TTC549 (cell line): ENCODE results near the gene ENDOD1.

Source experiments
- FAIRE-seq: peaks from 2 replicates; lab custom pipeline; 2012; peaks lifted over from hg19 to GRCh38; lab: Jason Lieb, UNC

The ENDOD1 gene

DNA sequence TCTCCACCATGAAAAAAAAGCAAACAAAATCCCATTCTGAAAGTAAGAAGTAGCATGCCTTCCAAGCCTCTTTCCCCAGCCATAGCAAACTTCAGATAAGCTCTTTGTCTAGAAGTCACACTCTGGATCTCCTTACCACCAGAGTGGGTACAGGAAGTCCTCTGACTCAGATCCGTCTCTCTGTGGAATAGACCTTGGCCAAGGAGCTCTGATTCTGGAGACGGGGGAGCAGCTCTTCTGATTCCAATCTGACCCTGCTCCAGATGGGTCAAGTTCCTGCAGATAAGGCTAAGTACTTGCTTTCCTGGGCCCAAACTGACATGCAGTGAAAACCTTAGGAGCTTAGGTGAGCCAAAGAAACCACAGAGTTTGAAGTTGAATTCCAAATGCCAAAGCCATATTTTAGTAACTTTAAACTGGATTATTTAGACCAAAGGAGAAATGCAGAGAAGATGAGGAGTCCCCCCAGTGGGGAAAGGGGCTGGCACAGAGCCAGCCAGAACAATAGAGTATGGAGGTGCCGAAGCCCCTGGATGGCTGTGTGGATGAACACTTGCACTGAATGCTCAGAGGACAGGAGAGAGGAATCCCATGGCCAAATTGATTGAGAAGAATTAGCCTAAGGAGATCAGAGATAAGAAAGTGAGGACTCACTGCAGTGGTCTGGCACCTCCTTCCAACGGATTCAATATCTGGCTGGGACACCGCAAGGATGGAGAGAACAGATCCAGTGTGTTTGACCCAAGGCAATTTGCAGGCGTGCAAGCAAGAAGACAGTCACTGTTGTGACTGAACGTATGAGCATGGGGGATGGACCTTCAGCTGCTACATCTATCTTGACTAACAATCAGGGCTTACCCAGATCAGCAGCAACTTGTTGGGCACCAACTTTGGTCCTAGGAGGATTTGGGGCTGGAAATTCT is 54.9 kb downstream of the ENDOD1 start:
- no peak for FAIRE-seq

DNA sequence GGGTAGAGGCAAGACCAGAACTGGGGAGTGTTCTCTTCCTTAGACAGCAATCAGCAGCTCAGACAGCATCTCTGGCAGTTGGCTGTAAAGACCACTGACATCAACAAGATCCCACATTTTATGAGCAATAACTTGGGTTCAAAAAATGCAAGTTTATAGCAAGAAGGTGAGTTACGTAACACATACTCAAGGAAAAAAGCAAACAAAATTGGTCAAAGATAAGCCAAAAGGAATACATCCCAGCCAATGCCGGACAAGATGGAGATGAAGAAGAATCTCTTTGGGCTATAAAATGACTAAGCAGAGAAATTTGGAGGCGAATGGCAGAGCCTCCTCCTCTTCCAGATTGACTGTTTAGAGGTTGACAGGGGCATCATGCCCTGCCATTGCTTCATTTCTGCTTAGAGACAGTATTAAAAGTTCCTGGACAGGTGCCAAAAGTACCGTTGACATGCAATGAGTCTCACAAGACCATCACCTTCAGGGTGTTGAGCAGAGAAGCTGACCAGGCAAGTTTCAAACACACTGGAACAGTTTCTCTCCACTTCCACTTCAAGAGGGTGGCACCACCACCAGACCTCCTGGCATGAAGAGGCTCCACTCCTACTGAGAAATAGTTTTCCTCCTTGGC is 55.9 kb downstream of the ENDOD1 start:
- FAIRE-seq: no peak

GRCh38 chr11:95147364-95147905 is 57.8 kb downstream of the ENDOD1 start:
- FAIRE-seq: no peak

DNA sequence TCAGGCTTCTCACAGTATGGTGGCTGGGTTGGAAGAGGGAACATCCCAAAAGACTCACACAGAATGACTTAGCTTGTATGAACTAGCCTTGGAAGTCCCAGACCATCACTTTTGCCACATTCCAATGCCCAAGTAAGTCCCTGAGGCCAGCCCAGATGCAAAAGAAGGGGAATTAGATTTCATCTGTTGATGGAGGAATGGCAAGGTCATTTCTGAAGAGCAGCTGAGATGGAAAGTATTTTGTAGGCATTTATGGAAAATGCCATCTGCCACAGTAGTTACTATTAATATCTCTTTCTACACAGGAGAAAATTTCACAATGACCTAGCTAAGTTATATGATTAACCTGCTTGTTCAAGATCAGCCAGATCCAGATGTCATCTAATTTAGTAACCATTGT is 58.8 kb downstream of the ENDOD1 start:
- no peak for FAIRE-seq

DNA sequence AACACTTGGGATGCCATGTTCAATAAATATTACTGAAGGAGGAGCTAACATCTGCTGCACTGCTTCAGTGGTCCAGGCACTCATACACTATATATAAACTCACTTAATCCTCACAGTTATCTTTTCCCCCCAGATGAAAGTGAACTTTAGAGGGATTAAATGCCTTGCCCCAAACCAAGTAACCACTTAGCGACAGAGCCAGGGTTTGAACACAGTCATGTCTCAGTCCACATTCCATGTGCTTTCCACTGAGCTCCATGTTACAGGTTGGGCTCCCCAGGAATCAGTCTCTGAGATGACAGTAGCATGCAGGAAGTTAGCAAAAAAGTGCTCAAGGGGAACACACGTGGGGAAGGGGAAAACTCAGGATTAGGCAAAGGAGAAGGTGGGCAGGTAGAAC is 59.3 kb downstream of the ENDOD1 start:
- FAIRE-seq: no peak

- no peak for FAIRE-seq
These were observed 60.2 kb downstream of the ENDOD1 start for GRCh38 chr11:95149651-95150364.

DNA sequence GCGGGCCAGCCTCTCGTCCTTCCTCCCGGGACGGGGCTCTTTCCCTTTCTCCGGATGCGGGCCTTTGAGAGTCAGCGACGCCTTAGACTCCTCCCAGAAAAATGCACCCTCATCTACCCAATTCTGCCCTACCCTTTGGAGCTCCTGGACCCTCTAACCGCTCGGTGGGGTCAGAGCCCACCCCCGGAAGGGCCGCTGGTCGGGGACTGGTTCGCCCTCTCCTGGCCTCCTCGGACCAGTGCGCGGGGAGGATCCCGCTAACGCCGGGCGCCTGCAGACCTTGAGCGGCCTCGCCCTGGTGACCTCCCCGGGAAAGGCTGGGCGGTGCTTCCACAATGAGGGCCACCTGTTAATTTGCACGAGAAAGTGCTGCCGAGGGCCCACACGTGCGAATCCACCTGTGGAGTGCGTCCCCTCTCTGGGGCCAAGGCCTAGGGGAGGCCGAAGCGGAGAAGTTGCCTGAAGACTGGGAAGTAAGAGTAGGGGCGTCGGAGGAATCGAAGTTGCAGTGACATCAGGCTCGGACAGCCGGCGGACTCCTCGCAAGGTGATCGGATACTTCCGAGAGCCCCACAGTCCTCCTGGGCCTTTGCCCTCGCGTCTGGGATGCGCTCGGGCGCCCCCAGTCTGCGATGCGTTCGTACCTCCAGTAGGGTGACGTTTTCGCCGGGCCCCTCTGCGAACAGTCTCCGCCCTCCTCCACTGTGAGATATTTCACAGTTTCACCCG is 61.5 kb downstream of the ENDOD1 start:
- no peak for FAIRE-seq

DNA sequence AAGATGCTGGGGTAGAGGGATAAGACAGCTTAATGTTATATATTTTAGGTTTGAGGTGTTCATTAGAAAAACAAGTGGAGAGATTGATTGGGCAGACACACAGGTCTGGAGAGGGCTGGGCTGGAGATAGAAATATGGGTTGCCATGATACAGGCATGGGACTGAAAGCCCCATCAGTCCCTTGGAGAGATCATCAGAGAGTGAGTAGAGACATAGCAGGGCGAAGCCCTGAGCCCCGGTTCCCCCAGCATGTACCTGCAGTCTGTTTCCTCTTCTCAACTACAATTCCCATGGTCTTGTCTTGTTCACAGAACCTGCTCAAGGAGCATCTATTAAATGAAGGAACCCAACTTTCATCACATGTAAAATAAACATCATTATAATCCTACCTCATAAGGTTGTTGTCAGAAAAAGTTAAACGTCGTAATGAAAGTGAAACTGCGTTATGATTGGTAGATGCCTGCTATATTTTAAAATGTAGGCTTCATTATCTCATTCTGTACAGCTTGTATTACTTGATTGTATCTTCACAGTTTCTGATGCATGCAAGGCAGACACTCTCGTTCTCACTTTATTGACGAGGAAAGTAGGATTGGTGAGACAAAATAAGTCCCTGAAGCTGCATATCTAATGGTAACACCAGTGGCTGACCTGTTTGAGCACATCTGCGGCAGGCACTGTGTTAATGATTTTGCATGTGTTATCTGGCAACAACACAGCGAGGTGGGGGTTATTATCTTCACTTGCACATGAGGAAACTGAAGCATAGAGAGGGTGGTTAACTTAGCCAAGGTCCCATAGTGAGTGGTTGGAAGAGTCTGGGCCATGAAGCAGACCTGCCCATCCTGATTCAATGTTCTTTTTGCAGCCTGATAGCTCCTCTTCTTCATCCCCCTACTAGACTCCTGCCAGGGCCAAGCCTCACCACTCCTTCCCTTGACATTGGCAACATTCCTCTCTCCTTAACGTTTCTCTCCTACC is 63.5 kb downstream of the ENDOD1 start:
- no peak for FAIRE-seq

DNA sequence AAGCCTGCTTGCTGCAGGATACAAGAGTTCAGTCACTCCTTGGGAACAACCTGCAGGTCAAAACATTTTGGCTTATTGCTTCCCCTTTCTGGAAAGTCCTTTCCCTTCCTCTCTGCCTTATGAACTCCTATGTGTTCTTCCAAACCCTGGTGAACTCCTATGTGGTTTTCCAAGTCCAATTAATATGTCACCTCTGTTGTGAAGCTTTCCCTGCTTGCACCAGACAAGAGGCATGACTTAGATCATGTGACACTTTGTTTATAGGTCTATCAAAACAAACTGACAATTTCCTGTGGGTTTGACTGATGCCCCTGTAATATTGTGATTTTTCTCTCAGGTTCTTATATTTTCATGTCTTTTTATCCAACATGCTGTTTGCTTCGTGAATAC is 64.2 kb downstream of the ENDOD1 start:
- FAIRE-seq: no peak

GRCh38 chr11:95154514-95154913 is 64.9 kb downstream of the ENDOD1 start:
- FAIRE-seq: no peak

DNA sequence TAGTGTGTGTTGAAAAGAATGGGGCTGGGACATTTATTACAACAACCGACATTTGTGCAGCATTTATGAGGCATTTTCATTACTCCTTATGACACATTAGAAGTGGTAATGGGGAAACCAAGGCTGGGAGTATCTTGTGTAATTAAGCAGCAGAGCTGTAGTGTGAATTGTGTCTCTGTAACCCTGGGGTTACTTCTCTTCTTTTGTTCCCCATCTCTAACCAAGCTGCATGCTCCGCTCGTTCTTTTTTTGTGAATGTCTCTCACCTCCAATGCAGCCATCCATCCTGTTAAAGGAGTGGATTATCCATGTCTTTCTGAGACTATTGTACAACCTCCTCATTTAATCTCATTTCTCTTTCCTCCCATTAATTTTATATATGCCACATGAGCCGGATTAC is 65.7 kb downstream of the ENDOD1 start:
- FAIRE-seq: no peak

DNA sequence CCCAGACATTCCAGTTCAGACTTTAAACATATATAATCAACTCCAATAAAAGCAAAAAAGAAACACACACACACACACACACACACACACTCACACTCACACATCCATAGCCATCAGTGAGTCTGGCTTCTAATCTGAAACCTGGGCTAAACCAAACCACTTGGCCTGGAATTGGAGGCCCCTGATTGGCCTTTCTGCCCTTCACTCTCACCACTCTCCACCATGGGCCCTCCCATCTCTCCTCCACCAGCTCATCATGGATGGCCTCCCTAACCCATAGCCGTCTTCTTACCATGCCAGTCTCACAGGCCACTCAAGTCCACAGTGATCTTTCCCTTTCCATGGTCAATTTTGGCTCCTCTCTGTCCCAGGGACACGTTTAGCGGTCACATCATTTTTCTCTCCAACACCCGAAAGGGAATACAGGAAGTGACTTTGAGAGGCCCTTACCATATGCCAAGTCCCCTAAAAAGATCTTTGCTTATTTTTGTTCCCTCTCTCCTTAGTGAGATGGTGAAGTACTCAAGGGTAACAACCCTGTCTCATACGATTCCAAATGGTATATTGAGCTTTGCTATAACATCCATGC is 66.6 kb downstream of the ENDOD1 start:
- no peak for FAIRE-seq

- FAIRE-seq: no peak
These were observed 67.4 kb downstream of the ENDOD1 start for GRCh38 chr11:95156916-95157541.

- no peak for FAIRE-seq
These were observed 68.2 kb downstream of the ENDOD1 start for GRCh38 chr11:95157824-95158223.

GRCh38 chr11:95161248-95161647 is 71.6 kb downstream of the ENDOD1 start:
- no peak for FAIRE-seq

DNA sequence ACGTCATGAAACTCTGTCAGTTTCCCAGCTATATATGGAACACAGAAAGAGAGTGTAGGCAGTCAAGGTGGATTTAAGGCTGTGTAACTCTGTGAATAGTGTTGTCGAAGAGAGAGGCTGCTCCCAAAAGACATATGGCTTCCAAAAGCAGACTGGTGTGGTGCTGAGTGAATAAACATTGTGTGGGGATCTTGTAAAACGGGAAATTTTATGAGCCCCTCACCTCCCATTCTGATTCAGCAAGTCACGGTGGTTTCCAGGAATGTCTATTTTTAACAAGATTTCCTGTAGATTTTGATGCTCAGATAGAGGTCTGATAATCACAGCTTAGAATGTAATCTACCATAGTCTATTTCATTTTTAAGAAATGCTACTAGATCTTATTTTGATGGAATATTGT is 73.5 kb downstream of the ENDOD1 start:
- FAIRE-seq: no peak

- FAIRE-seq: no peak
These were observed 76.0 kb downstream of the ENDOD1 start for GRCh38 chr11:95165638-95166037.

DNA sequence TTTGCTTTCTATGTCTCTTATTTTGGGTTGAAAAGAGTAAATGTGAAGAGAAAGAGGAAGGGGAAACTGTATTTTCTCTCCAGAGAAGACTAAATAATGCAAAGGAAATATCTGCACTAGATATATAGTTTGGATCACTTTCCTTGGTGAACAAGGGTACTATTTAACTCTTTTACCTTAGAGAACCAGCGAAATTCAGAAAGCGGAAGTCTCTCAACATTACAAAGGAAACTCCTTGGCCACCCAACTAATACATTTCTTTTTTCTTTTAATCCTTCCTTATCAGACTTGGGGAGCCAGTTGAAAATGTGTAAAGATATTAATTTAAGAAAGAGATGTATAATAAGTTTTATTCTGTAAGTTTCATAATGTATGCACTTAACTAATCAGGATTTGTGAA is 77.1 kb downstream of the ENDOD1 start:
- FAIRE-seq: no peak

DNA sequence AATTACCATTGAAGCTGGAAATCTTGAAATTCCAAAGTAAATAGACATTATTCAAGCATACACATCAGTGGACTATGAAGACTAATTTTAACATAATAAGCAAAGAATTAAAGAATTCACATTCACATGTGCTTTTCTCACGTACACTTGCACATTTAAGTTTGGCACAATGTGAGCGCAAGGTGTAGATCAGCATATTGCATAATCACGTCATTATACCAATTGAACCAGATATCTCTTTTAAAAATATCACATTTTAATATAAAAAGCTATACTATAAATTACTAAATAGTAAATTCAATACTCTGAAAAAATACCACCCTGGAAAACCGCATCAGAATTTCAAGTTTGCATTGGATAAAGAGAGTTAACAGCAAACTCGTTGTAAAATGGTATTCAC is 80.6 kb downstream of the ENDOD1 start:
- no peak for FAIRE-seq

DNA sequence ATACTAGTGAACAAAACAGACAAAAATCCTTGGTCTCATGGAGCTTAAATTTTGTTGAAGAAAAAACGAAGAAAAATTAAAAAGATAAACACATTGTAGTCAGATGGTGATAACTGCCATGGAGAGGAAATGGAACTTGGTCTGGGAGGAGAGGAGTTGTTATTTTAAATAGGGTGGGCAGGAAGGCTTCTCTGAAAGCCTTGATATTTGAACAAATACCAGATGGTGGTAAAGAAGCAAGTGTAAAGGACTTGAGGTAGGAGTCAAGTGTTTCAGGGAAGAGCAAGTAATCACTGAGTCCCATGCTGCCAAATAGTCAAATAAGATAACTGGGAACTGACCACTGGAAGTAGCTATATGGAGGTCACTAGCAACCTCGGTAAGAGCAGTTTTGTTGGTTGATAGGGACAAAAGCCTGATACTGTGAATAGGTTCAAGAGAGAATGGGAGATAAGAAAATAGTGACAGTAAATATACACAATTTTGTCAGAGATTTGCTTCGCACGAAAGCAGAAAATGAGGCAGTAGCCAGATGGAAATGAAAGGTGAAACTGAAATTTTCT is 86.3 kb downstream of the ENDOD1 start:
- no peak for FAIRE-seq
